ENCODE data around the gene HRG. TPM values are rescaled to one million over a fixed set of nuclear protein-coding genes. Genes with fewer than 3 reads are reported as not detected.

Gene HRG, protein sequence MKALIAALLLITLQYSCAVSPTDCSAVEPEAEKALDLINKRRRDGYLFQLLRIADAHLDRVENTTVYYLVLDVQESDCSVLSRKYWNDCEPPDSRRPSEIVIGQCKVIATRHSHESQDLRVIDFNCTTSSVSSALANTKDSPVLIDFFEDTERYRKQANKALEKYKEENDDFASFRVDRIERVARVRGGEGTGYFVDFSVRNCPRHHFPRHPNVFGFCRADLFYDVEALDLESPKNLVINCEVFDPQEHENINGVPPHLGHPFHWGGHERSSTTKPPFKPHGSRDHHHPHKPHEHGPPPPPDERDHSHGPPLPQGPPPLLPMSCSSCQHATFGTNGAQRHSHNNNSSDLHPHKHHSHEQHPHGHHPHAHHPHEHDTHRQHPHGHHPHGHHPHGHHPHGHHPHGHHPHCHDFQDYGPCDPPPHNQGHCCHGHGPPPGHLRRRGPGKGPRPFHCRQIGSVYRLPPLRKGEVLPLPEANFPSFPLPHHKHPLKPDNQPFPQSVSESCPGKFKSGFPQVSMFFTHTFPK
- total RNA-seq (2021; ENCODE audit: unreplicated experiment): not detected
- polyA plus RNA-seq (2012; ENCODE audit: insufficient read length): not detected
- not detected for Bru-seq, nascent RNA
- percentile 10 among the genes with signal in this experiment for BruChase-seq, experiment 1, labeled RNA remaining after a 2-hour chase
- percentile 14 among the genes with signal in this experiment for BruChase-seq, experiment 2, labeled RNA remaining after a 6-hour chase
- long read RNA-seq: 0 reads

DNA sequence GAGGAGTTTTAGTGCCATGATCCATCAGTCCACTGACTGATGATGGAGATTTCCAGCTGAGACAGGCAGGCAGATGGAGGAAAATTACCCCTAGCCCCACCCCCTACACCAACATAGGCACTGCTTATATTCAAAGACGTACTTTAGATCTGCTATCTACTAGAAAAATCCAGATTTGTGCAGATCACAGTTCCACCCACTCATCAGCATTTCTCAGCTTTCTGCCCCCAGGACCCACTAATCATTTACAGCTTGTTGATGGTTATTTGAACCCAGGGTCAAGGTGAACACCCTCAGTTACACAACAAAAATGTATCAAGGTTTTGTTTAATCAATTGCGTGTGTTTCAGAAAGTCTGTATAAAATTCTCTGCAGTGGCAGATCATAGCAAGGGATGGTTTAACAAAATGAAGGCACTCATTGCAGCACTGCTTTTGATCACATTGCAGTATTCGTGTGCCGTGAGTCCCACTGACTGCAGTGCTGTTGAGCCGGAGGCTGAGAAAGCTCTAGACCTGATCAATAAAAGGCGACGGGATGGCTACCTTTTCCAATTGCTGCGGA lies at the start of gene HRG:
Gene HRG (plus strand): TSS at position 390 of the 564 bp plus-strand sequence. CDS start 18 bp downstream, at position 408.
- CTCF ChIA-PET: no interaction called here

DNA sequence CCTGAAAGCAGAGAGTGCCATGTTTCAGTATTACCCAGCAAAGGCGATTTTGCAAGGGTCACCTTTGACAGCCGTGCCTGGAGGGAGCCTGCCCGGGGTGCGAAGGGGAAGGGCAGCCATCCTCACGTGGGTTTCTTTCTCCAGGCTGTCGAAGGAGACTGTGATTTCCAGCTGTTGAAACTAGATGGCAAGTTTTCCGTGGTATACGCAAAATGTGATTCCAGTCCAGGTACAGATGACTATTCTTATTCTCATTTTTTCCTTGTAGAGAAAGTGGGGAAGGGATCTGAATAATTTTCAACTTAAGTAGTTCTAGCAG lies 49.6 kb upstream of the HRG start:
- Histone ChIP-seq H3K27me3 (ENCODE audit: control insufficient read depth, insufficient read depth, low read length) (peaks cover 12% of the 10 kb centered on the region), H3K4me1 (ENCODE audit: control insufficient read depth, insufficient read depth, low read length) (0 out of 2 replicates have a peak, but pooled peaks cover 6% of the 10 kb centered on the region), H3K36me3 (ENCODE audit: control insufficient read depth, insufficient read depth, low read length) (no peaks in the 10 kb centered on the region), H3K4me3 (ENCODE audit: low read depth in 2 of 2, low read length in 2 of 2) (no peak overlapping the region), H3K27ac (ENCODE audit: low read length) (no peak overlapping the region), H3K9me3 (ENCODE audit: control insufficient read depth, insufficient read depth, low read depth, low read length) (no peaks in the 10 kb centered on the region)
- CTCF ChIA-PET: interaction anchor here (0.6 to 2.3 kb wide), 4 partner anchors 14 to 208 kb away, joined by 3 to 6 read pairs (median 4); no protein-coding TSS in a partner anchor
- ATAC-seq: no peak
- no peak for TF ChIP-seq TCF7L2 (IDR thresholded peaks at IDR 0.05; ENCODE audit: low read depth, low read length)
- no peak for TF ChIP-seq POLR2AphosphoS5 (IDR thresholded peaks at IDR 0.05; ENCODE audit: low read depth, low read length)
- TF ChIP-seq, protein P1, sequence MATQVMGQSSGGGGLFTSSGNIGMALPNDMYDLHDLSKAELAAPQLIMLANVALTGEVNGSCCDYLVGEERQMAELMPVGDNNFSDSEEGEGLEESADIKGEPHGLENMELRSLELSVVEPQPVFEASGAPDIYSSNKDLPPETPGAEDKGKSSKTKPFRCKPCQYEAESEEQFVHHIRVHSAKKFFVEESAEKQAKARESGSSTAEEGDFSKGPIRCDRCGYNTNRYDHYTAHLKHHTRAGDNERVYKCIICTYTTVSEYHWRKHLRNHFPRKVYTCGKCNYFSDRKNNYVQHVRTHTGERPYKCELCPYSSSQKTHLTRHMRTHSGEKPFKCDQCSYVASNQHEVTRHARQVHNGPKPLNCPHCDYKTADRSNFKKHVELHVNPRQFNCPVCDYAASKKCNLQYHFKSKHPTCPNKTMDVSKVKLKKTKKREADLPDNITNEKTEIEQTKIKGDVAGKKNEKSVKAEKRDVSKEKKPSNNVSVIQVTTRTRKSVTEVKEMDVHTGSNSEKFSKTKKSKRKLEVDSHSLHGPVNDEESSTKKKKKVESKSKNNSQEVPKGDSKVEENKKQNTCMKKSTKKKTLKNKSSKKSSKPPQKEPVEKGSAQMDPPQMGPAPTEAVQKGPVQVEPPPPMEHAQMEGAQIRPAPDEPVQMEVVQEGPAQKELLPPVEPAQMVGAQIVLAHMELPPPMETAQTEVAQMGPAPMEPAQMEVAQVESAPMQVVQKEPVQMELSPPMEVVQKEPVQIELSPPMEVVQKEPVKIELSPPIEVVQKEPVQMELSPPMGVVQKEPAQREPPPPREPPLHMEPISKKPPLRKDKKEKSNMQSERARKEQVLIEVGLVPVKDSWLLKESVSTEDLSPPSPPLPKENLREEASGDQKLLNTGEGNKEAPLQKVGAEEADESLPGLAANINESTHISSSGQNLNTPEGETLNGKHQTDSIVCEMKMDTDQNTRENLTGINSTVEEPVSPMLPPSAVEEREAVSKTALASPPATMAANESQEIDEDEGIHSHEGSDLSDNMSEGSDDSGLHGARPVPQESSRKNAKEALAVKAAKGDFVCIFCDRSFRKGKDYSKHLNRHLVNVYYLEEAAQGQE (IDR thresholded peaks at IDR 0.05; ENCODE audit: insufficient read depth in 1 of 2, low read depth in 2 of 2, low read length in 1 of 2): no peak
- TF ChIP-seq, protein P2, sequence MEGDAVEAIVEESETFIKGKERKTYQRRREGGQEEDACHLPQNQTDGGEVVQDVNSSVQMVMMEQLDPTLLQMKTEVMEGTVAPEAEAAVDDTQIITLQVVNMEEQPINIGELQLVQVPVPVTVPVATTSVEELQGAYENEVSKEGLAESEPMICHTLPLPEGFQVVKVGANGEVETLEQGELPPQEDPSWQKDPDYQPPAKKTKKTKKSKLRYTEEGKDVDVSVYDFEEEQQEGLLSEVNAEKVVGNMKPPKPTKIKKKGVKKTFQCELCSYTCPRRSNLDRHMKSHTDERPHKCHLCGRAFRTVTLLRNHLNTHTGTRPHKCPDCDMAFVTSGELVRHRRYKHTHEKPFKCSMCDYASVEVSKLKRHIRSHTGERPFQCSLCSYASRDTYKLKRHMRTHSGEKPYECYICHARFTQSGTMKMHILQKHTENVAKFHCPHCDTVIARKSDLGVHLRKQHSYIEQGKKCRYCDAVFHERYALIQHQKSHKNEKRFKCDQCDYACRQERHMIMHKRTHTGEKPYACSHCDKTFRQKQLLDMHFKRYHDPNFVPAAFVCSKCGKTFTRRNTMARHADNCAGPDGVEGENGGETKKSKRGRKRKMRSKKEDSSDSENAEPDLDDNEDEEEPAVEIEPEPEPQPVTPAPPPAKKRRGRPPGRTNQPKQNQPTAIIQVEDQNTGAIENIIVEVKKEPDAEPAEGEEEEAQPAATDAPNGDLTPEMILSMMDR (IDR thresholded peaks at IDR 0.05): no peak
- no peak for TF ChIP-seq SIN3A (IDR thresholded peaks at IDR 0.05; ENCODE audit: borderline replicate concordance, insufficient read depth, low read depth, low read length)
- in situ Hi-C loops (cut with HindIII; ENCODE audit: low pct_unique_long_range_greater_than_20kb, low sequenced_read_pairs) (no loop called here), intact Hi-C loops (cut with micrococcal nuclease; ENCODE audit: unreplicated experiment) (loop anchor here (2.0 kb wide), 1 partner anchor 137 kb away; no protein-coding TSS in a partner anchor)
- BruUV-seq (replicated peaks): no TSS peak
- POLR2A ChIA-PET: no interaction called here
- DNase-seq (ENCODE audit: low read depth, low spot score): no peak

More for the DNA sequence above, at the start of gene HRG:
- DNase-seq (ENCODE audit: low read depth, low spot score): no peak
- ATAC-seq: no peak
- Histone ChIP-seq H3K4me1 (ENCODE audit: control insufficient read depth, insufficient read depth, low read length) (no peaks in the 10 kb centered on the region), H3K4me3 (ENCODE audit: low read depth in 2 of 2, low read length in 2 of 2) (no peak within 1 kb of the TSS), H3K27ac (ENCODE audit: low read length) (no peak within 1 kb of the TSS), H3K9me3 (ENCODE audit: control insufficient read depth, insufficient read depth, low read depth, low read length) (no peaks in the 10 kb centered on the region), H3K36me3 (ENCODE audit: control insufficient read depth, insufficient read depth, low read length) (no peaks in the 10 kb centered on the region), H3K27me3 (ENCODE audit: control insufficient read depth, insufficient read depth, low read length) (peaks cover 4% of the 10 kb centered on the region; the same call in 1 of the 2 replicates)
- TF ChIP-seq POLR2AphosphoS5 (IDR thresholded peaks at IDR 0.05; ENCODE audit: low read depth, low read length): no peak
- TF ChIP-seq SIN3A (IDR thresholded peaks at IDR 0.05; ENCODE audit: borderline replicate concordance, insufficient read depth, low read depth, low read length): no peak
- TF ChIP-seq, protein P1 (IDR thresholded peaks at IDR 0.05; ENCODE audit: insufficient read depth in 1 of 2, low read depth in 2 of 2, low read length in 1 of 2): no peak
- TF ChIP-seq, protein P2 (IDR thresholded peaks at IDR 0.05): no peak
- TF ChIP-seq TCF7L2 (IDR thresholded peaks at IDR 0.05; ENCODE audit: low read depth, low read length): no peak
- in situ Hi-C loops (cut with HindIII; ENCODE audit: low pct_unique_long_range_greater_than_20kb, low sequenced_read_pairs): no loop called here
- POLR2A ChIA-PET: interaction anchor here (0.6 kb wide), 1 partner anchor 411 kb away, joined by 3 read pairs; no protein-coding TSS in a partner anchor
- intact Hi-C loops (cut with micrococcal nuclease; ENCODE audit: unreplicated experiment): no loop called here
- no TSS peak for BruUV-seq (replicated peaks)

All from Panc1 (cell line).